ENCODE results near the gene HOXD9. TPM values are rescaled to one million over a fixed set of nuclear protein-coding genes. Genes with fewer than 3 reads are reported as not detected.

HOXD9 gene
- 16.8 and 18.6 TPM in 2 replicates for total RNA-seq

DNA sequence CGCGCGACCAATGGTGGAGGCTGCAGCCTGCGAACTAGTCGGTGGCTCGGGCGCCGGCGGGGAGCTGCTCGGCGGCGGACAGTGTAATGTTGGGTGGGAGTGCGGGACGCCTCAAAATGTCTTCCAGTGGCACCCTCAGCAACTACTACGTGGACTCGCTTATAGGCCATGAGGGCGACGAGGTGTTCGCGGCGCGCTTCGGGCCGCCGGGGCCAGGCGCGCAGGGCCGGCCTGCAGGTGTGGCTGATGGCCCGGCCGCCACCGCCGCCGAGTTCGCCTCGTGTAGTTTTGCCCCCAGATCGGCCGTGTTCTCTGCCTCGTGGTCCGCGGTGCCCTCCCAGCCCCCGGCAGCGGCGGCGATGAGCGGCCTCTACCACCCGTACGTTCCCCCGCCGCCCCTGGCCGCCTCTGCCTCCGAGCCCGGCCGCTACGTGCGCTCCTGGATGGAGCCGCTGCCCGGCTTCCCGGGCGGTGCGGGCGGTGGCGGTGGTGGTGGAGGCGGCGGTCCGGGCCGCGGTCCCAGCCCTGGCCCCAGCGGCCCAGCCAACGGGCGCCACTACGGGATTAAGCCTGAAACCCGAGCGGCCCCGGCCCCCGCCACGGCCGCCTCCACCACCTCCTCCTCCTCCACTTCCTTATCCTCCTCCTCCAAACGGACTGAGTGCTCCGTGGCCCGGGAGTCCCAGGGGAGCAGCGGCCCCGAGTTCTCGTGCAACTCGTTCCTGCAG lies at the start of gene HOXD9:
Gene HOXD9 (plus strand): TSS at position 37 of the 728 bp plus-strand sequence. CDS start 50 bp downstream, at position 87.
- peak in 1 of 2 donors; percentile 60 for DNase-seq (ENCODE audit: low read depth in 2 of 2)

DNA sequence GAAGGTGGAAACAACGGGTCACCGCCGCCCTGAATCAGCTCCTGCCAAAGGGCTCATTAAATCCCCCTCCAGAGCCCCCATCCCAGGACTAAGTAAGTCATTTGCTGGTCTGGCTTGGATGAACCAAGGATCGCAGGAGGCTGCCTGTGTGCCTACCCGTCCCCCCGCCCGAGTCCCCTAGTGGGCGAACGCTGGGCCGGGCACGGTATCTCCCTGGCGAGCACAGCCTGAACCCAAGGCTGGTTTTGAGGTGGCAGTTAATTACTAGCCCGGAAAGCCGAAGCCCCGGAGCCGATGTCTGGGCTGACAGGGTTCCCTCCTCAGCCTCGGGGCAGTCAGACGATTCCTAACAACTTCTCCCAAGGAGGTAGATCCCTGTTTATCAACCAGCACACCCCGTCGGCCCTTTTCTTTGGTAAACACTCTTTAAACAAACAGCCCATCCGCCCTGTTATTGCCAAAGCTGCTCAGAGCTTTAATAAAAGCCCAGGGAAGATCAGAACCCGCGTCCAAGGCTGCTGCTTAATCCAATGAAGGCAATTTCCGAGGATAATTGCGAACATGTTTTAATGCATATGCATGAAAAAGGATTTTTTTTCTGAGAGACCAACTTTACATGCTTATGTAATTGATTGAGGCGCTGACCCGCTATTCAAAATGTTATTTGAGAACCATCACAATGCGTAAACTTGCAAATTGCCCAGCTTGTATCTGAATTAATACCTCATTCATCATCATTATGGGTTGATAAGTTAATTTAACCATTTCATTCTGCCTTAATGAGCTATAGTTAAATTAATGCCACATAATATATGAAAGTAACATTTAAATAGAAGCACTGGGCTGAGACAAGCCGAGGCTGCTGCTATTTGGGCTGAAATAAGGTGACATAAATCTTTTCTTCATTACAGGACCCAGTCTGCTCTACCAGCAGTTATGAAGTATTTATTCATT lies 49.3 kb upstream of the HOXD9 start:
- DNase-seq (ENCODE audit: low read depth in 2 of 2): no peak

DNA sequence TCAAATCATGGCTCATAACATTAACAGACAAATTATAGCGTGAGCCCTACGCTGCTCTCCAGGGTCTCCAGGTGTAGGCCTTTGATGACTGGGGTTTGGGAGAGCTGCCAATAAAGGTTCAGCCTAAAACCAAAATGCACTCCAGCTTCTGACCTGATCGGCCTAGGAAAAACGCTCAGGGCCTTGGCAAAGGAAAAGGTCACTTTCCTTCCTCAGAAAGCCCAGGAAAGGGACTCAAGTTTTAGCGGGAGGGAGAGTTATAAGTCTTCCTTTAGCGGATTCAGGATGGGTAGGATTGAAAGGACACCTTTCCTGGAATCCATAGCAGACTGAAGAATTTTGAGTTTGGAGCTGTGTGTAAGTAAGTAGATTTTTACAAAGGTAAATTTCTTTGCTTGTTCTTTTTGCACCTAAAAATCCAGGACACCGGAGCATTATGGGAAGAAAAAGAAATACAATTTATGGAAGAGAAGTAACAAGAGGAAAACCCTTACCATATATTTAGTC lies 47.5 kb upstream of the HOXD9 start:
- DNase-seq (ENCODE audit: low read depth in 2 of 2): no peak

DNA sequence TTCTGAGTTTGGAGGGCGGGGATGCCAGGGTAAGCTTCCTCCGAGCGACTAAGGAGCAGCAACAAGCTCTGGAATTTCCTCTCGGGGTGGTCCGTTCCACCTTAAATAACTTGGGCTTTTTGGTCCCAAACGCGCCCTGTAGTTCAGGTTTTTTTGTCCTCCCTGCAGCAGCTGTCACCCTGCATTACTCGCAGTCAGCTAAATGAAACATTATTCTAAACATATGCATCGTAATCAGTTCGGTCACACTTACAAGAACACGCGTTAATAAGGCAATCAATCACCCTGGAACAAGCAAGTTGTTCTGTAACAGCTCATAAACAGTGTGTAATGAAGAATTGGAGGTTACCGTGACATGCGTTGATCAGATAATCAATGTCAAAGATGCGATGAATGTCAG lies 47.0 kb upstream of the HOXD9 start:
- DNase-seq (ENCODE audit: low read depth in 2 of 2): no peak

DNA sequence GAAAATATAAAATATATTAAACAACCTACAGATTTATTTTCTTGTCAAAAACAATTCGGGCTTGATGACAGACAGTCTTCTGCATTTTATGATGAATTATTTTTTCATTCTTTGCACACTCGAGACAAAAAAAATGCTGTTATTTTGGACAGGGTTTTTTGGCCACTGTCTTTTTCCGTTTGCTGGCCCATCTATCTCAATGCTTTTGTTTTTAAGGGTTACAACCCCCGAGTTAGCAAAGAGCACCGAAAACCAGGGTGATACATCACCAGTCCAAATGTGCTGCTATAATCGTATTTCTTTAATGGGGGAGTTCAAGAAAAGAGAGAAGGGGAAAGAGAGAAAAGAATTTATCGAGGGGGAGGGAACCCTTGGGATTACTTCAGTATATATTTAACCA lies 46.5 kb upstream of the HOXD9 start:
- DNase-seq (ENCODE audit: low read depth in 2 of 2): no peak

DNA sequence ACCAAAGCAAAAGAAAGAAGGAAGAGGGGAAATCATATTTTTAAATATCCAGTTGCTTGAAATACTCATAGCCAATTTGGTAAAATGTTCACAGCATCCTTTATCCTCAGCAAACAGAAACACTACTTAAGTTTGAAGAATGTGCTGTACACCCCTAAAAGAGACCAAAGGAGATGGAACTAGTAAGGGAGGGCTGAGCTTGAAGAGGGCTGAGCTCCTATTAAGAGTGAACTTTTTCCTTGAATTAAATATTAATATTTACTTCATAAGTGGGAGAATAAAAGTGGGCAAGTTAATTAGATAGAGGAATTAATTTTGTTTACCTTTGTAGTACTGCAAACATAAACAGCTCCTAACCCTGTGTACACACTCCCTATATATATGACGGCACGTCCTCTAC lies 45.7 kb upstream of the HOXD9 start:
- DNase-seq (ENCODE audit: low read depth in 2 of 2): no peak

DNA sequence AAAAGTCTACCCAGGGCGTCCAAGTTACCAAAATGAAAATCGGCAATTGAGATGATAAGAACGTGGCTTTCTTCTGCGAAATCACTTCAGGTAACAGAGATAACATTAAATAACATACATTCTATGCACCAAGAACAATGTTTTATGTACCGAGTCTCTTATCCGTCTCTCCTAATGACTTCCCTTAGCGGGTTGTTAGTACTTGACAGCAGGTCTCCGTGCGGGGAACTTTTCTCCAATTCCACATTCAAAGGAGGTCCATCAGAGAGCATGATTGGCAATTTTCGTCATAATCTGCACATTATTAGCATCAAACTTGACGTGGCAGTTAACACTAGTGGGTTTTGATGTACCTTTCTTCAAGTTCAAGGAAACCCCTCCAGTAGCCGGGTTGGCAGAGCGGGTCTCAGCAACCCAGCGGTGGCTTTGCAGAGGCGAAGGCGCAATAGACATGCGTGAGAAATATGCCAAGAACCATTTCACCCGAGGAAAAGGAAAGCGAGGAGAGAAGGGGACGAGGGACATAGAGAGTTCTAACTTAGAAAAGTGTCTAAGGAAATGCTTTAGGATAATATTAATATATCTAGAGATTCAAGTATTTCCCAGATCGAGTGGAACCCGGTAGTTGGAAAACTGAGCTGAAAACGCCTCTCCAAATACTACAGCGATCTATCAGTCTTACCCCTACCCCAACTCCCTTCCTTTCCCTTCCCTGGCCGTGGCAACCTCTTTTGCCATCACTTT lies 43.8 kb upstream of the HOXD9 start:
- DNase-seq (ENCODE audit: low read depth in 2 of 2): no peak

DNA sequence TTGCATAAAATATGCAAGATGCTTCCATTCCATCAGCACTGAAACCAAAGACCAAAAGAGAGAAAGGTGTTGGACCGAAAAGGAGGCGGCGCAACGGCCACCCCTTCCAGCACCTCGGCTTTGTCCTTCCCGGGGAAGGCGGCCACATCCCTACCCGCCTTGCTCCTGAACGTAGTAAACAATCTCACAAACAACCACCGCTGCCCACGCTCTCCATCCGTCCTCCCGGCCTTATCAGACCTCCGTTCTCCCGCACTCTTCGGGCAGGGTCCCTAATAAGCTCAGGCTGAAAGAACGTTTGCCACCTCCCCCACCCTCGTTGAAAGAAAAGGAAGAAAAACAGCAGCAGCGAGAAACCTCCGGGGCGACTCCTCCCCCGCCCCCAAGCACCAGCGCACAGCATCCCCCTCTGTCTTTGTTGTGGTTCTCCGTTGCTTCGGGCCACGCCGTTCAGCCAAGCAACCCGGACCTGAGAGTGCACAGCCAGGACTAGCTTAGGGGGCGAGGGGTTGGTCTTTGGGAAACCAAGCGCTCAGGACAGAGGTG lies 43.2 kb upstream of the HOXD9 start:
- DNase-seq (ENCODE audit: low read depth in 2 of 2): no peak

DNA sequence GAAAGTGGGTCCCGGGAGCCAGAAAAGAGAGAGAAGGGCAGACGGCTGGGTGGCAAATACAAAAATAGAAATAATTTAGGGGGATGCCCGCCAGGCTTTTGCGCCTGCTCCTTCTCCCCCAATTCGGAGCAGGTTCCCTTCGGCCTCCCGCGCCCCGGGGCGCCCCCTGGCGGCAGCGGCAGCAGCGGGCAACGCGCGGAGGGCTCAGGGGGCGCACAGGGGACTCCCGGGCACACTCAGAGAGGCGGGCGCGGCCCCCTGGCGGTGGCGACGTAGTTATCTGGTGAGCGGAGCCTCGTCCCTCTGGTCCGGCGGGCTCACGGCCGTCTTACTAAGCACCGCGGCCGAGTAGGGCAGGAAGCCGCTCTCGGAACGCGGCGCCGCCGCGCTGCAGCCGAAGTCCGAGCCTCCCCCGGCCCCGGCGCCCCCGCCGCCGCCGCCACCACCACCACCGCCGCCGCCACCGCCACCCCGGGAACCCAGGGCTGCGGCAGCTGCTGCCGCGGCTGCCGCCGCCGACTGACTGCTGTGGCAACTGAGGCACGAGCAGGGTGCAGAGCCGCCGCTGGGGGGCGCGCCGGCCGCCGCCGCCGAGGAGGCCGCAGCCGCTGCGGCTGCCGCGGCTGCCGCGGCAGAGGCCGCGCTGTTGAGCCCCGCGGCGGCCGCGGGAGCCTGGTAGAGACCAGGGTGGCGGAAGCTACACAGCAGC lies 42.5 kb upstream of the HOXD9 start:
- peak in 1 of 2 donors; percentile 63 for DNase-seq (ENCODE audit: low read depth in 2 of 2)

DNA sequence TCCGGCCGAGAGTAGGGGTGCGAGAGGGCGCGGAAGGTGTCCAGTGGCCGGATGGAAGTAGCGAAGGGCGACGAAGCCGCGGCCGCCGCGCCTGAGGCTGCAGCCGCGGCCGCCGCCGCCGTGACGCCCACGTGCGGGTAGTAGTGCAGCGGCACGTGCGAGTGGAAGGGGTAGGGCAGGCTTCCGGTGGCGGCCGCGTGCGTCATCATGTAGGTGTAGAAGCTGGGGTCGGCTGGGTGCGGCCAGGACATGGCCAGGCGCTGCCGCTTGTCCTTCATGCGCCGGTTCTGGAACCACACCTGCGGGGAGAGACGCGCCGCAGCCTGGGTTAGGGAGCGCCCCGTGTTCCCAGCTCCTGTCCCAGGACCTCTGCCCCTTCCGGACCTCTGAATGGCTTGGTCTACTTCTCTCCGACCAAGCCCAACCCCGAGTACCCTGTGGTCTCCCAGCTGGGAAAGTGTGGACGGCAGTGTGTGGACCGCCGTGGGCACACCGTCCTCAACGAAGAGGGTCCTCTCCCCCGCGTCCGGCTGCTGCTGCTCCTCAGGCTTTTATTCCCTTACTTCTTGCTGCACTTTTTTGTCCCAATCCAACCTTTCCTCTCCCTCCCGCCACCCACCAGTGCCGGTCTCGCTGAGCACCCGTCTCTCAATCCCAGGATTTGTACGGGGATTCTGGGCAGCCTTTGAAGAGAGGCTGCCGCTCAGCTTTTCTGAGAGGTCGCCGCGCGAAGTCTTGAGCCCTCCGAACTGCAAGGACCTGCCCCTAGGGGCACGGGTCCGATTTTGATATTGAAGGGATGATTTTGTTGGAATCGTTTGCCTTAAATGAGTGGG lies 41.8 kb upstream of the HOXD9 start:
- DNase-seq (ENCODE audit: low read depth in 2 of 2): no peak

DNA sequence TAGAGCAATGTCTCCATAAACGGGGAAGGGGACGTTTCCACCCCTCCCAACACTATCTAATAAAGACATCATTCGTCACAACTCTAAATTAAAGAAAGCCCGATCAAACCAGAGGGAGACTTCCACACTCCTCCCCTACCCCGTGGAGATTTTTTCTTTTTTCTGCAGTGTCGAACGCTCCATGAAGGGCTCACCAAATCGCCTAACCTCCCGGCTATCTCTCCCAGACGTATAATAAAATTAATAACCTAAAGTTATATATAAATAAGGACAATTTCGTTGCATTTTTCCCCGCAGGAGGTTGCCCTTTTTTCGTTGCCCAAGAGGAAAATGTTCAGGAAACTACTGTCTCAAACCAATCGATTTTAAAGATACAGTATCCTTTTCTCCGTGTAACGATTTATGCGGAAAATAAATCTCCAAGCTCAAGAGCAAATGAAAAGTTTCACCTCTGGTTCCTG lies 41.1 kb upstream of the HOXD9 start:
- no peak for DNase-seq (ENCODE audit: low read depth in 2 of 2)

DNA sequence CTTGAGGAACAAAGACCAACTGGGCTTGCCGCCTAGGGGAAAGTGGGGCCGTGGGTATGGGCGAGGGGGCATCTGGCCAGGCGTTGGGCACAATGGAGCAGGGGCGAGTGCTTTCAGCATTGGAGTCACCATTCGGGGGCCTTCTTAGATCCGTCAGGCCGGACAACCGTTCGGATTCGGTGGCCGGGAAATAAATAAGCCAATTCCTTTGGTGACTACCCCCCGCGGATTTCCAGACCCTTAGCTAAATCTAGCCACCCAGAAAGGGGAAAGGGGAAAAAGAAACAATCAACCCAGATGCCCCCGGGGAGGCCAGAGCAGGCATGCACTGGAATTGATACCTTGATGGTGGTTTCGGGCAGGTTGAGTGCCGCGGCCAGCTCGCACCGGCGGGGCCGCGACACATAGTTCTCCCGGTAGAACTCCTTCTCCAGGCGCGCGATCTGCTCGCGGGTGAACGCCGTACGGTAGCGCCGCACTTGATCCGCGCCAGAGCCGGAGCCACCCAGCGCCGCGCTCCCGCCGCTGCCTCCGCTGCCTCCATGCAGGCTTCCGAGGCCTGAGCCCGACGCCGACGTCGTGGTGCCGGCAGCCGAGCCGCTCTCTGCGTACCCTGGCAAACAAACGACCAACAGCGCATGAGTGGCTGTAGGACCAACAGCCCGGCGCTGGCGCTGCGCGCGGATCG lies 40.5 kb upstream of the HOXD9 start:
- no peak for DNase-seq (ENCODE audit: low read depth in 2 of 2)

DNA sequence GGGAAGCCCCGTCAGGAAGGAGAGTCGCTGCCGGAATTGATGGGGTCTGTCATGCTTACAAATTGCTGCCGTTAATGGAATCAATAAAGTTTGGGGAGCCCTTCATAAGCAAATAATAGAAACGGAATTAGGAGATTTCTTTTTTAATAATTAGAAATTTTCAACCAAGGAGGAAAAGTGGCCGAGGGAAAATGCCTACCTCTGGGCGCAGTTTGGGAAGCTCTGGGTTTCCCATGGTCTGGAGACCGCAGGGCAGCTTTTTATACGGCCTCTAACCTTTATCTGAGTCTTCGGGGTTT lies 40.0 kb upstream of the HOXD9 start:
- no peak for DNase-seq (ENCODE audit: low read depth in 2 of 2)

DNA sequence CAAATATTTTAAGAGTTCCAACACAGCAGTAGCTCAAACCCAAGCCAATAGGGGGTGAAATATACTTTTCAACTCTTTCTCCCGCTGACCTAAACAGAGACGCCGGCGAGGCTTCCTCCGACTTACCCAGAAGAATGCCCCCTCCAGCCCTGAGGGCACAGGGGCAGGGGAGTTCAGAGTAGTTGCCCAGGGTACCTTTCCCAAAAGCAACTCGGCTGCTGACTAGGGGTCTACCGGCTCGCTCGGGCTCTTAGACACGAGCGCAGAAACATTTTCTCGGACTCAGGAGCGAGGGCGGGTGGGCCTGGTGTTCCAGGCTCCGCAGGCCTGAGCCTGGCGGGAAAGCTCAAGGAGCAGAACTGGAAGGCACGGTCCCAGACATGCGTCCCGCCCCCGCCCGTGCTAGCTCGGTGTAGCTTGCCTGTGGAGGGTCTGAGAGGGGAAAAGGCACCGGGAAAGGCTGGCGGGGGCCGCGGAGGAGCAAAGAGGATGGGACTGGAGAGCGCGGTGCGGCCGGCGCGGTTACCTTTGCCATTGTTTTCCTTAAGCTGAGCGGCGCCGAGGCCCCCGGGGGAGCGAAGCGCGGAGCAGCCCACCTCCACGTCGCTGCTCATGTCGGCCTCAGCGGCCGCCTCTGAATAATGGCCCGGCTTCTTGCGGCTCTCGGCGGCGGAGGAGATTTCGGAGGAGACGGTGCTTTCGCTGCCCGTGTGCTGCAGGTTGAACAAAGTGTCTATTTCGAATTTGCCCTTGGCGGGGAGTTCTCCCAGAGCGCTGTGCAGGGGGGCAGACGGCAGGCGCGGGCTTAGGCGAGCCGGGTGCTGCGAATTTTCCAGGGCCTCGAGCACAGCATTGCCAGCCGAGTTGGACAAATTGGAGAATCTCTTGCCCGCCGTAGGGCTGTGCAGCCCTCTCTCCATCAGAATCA lies 39.4 kb upstream of the HOXD9 start:
- no peak for DNase-seq (ENCODE audit: low read depth in 2 of 2)

DNA sequence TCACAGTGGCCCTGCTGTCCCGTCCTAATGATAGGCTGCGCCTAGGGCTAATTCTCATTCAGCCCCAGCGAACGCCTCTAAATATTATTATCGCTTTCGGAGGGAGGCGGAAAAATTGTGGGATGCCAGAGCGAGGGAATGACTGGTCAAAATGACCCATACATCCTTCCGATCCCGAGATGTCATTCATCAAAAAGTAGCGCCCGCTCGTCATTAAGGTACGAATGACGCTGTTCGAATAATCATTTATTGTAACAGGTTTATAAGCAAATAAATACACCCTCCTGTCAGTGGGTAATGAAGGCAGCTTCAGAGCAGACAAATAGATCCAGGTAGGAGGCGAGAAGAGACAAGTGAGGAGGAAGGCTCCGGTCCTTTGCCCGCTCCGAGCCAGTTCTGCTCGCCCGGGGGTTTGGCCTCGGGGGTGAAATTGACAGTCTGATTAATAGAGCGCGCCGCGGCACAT lies 38.7 kb upstream of the HOXD9 start, which contains the start of gene EVX2:
Gene EVX2 (minus strand): TSS at position 167 of the 466 bp plus-strand sequence. CDS start 186 bp downstream, outside the sequence.
- DNase-seq (ENCODE audit: low read depth in 2 of 2): no peak

DNA sequence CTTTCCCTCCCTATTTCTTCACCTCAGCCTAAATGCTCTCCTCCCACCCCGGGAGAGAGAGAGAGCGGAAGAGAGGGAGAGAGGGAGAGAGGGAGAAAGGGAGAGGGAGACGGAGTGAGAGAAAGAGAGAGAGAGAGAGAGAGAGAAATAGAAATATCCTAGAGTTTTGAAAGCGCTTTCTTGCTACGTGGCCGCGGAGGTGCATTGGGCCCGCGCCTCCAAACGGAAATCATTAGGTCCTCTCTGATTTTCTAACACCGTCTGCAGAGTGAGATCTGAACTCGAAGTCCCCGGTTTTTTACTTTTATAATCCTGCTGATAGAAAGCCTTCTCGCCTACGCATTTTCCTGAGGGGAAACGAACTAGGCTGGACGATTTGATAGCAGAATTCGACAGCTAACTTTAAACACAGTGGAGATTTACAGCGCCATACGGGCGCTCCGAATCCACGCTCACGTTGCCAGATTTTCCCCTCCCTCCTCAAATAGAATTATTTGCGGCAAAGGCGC lies 37.9 kb upstream of the HOXD9 start:
- no peak for DNase-seq (ENCODE audit: low read depth in 2 of 2)

DNA sequence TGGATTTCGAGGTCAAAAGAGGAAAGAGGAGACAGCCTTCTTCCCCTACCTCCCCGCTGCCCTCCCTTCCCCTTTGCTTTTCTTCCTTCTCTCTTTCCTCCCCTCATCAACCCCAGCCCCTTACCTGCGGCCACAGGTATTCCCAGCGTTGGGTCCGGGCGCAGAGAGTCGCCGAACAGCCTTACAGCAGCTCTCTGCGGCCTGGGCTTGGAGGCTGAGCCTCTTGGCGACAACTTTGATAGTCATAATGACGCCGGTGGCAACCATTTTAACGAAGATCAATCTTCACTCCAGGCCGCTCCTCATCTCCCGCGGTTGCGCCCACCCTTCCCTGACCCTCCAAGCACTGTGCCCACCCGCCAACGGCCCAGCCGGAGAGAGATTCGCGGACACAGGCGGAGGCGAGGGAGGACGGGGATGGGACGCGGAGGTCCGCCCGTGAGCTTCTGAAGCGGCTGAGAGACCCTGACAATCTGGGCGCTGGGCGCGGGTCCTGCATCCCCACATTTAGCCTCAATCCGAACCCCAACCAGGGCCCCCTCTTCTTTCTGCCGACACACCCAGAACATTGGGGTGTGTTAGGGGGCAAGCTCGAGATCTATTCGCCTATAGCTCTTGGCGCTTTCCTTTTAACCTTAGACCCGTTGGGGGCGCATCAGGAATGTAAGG lies 37.3 kb upstream of the HOXD9 start:
- no peak for DNase-seq (ENCODE audit: low read depth in 2 of 2)
